CD4-positive, alpha-beta T cell (primary cell): Measurements from ENCODE around the gene PIP5K1C. TPM values are rescaled to one million over a fixed set of nuclear protein-coding genes. Genes with fewer than 3 reads are reported as not detected.

Experiments used
- ATAC-seq: fragments of 200-7000 bp; cut with Tn5 transposase; one replicate; pipeline ENCODE4 v1.10.0; 2022; ENCODE audit warnings: mild to moderate bottlenecking; ENCODE audit not compliant: poor library complexity
- CTCF ChIA-PET: fragments of 350-600 bp; sonication (Branson Sonifier 250); formaldehyde crosslinking; loops from one replicate; lab custom pipeline; 2021; ENCODE audit warnings: antibody characterized with exemption, inconsistent platforms; lab: Charles Lee
- POLR2A ChIA-PET: fragments of 350-600 bp; sonication (Branson Sonifier 250); formaldehyde crosslinking; loops from one replicate; lab custom pipeline; 2021; ENCODE audit warnings: antibody characterized with exemption, inconsistent platforms; lab: Charles Lee
- DNase-seq, 14 experiments: peaks; one replicate each; pipeline ENCODE4 v3.0.0-alpha.2; 2013 to 2020; ENCODE audit warnings: mixed read lengths in 2 of 14
- H3K27ac ChIP-seq, 2 donors: one replicate each; pipeline versions ENCODE4 v1.5.1 to v1.7.0; 2013; ENCODE audit warnings: low read length in 2 of 2, low read depth in 1 of 2, mild to moderate bottlenecking in 1 of 2
- H3K27me3 ChIP-seq, 2 experiments: 1 replicate in 1 of 2; 2 replicates in 1 of 2; pipeline versions ENCODE4 v1.6.1 to v1.7.0; 2013; ENCODE audit warnings: low read length in 2 of 2, control low read depth in 1 of 2, mild to moderate bottlenecking in 1 of 2, moderate library complexity in 1 of 2; ENCODE audit not compliant: insufficient read depth in 2 of 2, control insufficient read depth in 1 of 2
- H3K36me3 ChIP-seq: one replicate; pipeline ENCODE4 v1.6.1; 2013; ENCODE audit warnings: low read length, control low read depth; ENCODE audit not compliant: insufficient read depth
- H3K4me1 ChIP-seq: one replicate; pipeline ENCODE4 v1.6.1; 2013; ENCODE audit warnings: low read length, control low read depth; ENCODE audit not compliant: insufficient read depth
- H3K4me3 ChIP-seq: one replicate; pipeline ENCODE4 v1.5.1; 2013; ENCODE audit warnings: mild to moderate bottlenecking, low read length, moderate library complexity
- H3K9me3 ChIP-seq, 2 experiments: 1 replicate in 1 of 2; 2 replicates in 1 of 2; pipeline versions ENCODE4 v1.6.1 to v1.7.0; 2013; ENCODE audit warnings: low read length in 2 of 2, mild to moderate bottlenecking in 2 of 2, control low read depth in 1 of 2, moderate library complexity in 1 of 2; ENCODE audit not compliant: control insufficient read depth in 1 of 2, insufficient read depth in 1 of 2
- H3K27ac Mint-ChIP-seq: one replicate; pipeline ENCODE4 v1.8.0; 2020; ENCODE audit warnings: mixed read lengths
- H3K27me3 Mint-ChIP-seq: one replicate; pipeline ENCODE4 v1.8.0; 2021; ENCODE audit warnings: mixed read lengths
- H3K36me3 Mint-ChIP-seq: one replicate; pipeline ENCODE4 v1.8.0; 2021; ENCODE audit warnings: low read depth, mixed read lengths
- H3K4me1 Mint-ChIP-seq: one replicate; pipeline ENCODE4 v1.8.0; 2021; ENCODE audit warnings: low read depth, mixed read lengths
- H3K4me3 Mint-ChIP-seq: one replicate; pipeline ENCODE4 v1.8.0; 2020; ENCODE audit warnings: mild to moderate bottlenecking, mixed read lengths
- H3K9me3 Mint-ChIP-seq: one replicate; pipeline ENCODE4 v1.8.0; 2020; ENCODE audit warnings: mixed read lengths
- intact Hi-C, 2 experiments: fragments of 100-400 bp; cut with DNase I in 1 of 2; cut with micrococcal nuclease in 1 of 2; formaldehyde crosslinking; loops; one replicate each; pipeline versions ENCODE4 v1.15.1 to v1.9.0; 2023 to 2025; cut with DNase I, micrococcal nuclease
- total RNA-seq, 174 experiments: library from RNA in 2 of 174; stranded (reverse) in 2 of 174; gene quantifications; one replicate each; pipeline ENCODE4 v1.2.3 and lab custom pipeline; 2021 to 2026
- TF ChIP-seq, protein P1 (sequence below): fragments of 200-600 bp; IDR thresholded peaks from one replicate; pipeline ENCODE4 v1.8.0; 2022; ENCODE audit warnings: antibody characterized with exemption, mild to moderate bottlenecking

Gene PIP5K1C
- total RNA-seq, 2 experiments from 2014 or later: 14.7 to 15.5 TPM

GRCh38 chr19:3604987-3605343 lies 95.3 kb downstream of the PIP5K1C start:
- H3K27ac Mint-ChIP-seq: no peak overlapping the region
- DNase-seq (peak in 7 of 14 experiments; percentile 13 to 48 (median 36)), ATAC-seq (peak; percentile 64)
- no peaks in the 10 kb centered on the region for H3K36me3 Mint-ChIP-seq
- peaks cover 14% of the 10 kb centered on the region for H3K4me1 Mint-ChIP-seq
- H3K4me3 ChIP-seq: peak overlapping the region; percentile 49
- no peak overlapping the region for H3K27ac ChIP-seq
- no peaks in the 10 kb centered on the region for H3K9me3 Mint-ChIP-seq
- no peak overlapping the region for H3K4me3 Mint-ChIP-seq
- no peaks in the 10 kb centered on the region for H3K27me3 Mint-ChIP-seq
- peaks cover 0 to 23% of the 10 kb centered on the region in 2 experiments for H3K9me3 ChIP-seq
- no peaks in the 10 kb centered on the region for H3K36me3 ChIP-seq
- peaks cover 0 to 3% of the 10 kb centered on the region in 2 experiments for H3K27me3 ChIP-seq
- POLR2A ChIA-PET: interaction anchor here (0.6 to 1.2 kb wide), 9 partner anchors 14 to 158 kb away, joined by 3 to 6 read pairs (median 4); partner anchors contain the start of genes MFSD12 and MRPL54
- peaks cover 40% of the 10 kb centered on the region for H3K4me1 ChIP-seq
- TF ChIP-seq, protein P1, sequence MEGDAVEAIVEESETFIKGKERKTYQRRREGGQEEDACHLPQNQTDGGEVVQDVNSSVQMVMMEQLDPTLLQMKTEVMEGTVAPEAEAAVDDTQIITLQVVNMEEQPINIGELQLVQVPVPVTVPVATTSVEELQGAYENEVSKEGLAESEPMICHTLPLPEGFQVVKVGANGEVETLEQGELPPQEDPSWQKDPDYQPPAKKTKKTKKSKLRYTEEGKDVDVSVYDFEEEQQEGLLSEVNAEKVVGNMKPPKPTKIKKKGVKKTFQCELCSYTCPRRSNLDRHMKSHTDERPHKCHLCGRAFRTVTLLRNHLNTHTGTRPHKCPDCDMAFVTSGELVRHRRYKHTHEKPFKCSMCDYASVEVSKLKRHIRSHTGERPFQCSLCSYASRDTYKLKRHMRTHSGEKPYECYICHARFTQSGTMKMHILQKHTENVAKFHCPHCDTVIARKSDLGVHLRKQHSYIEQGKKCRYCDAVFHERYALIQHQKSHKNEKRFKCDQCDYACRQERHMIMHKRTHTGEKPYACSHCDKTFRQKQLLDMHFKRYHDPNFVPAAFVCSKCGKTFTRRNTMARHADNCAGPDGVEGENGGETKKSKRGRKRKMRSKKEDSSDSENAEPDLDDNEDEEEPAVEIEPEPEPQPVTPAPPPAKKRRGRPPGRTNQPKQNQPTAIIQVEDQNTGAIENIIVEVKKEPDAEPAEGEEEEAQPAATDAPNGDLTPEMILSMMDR: no peak
- intact Hi-C loops: no loop called here
- CTCF ChIA-PET: no interaction called here

- peak overlapping the region; percentile 49 for H3K4me3 ChIP-seq
- ChIA-PET POLR2A (interaction anchor here (0.6 to 1.2 kb wide), 9 partner anchors 13 to 158 kb away, joined by 3 to 6 read pairs (median 4); partner anchors contain the start of genes MFSD12 and MRPL54), CTCF (no interaction called here)
- TF ChIP-seq, protein P1: no peak
- intact Hi-C loops: no loop called here
- H3K4me1 Mint-ChIP-seq: peaks cover 14% of the 10 kb centered on the region
- DNase-seq (no peak), ATAC-seq (no peak)
- H3K9me3 ChIP-seq: peaks cover 0 to 18% of the 10 kb centered on the region in 2 experiments
- H3K27me3 Mint-ChIP-seq: no peaks in the 10 kb centered on the region
- H3K27me3 ChIP-seq: peaks cover 0 to 3% of the 10 kb centered on the region in 2 experiments
- no peak overlapping the region for H3K27ac Mint-ChIP-seq
- H3K36me3 Mint-ChIP-seq: no peaks in the 10 kb centered on the region
- peak overlapping the region; percentile 38 for H3K4me3 Mint-ChIP-seq
- H3K9me3 Mint-ChIP-seq: no peaks in the 10 kb centered on the region
- no peaks in the 10 kb centered on the region for H3K36me3 ChIP-seq
- peaks cover 40% of the 10 kb centered on the region for H3K4me1 ChIP-seq
- H3K27ac ChIP-seq: no peak overlapping the region
These were observed 95.9 kb downstream of the PIP5K1C start for GRCh38 chr19:3604227-3604986.

- Histone ChIP-seq H3K27me3 (peaks cover 0 to 3% of the 10 kb centered on the region in 2 experiments), H3K4me1 (peaks cover 37% of the 10 kb centered on the region), H3K9me3 (peaks cover 0 to 16% of the 10 kb centered on the region in 2 experiments), H3K36me3 (no peaks in the 10 kb centered on the region), H3K27ac (no peak overlapping the region), H3K4me3 (no peak overlapping the region)
- peaks cover 12% of the 10 kb centered on the region for H3K4me1 Mint-ChIP-seq
- TF ChIP-seq, protein P1: no peak
- ATAC-seq (no peak), DNase-seq (no peak)
- no peak overlapping the region for H3K4me3 Mint-ChIP-seq
- POLR2A ChIA-PET: no interaction called here
- CTCF ChIA-PET: no interaction called here
- H3K27ac Mint-ChIP-seq: no peak overlapping the region
- intact Hi-C loops: no loop called here
- H3K9me3 Mint-ChIP-seq: no peaks in the 10 kb centered on the region
- H3K36me3 Mint-ChIP-seq: no peaks in the 10 kb centered on the region
- no peaks in the 10 kb centered on the region for H3K27me3 Mint-ChIP-seq
These were observed 97.0 kb downstream of the PIP5K1C start for GRCh38 chr19:3603121-3603811.
